Stimulated activated naive CD8-positive, alpha-beta T cell treated with anti-CD3 and anti-CD28 coated beads, Interleukin-15, amount 100 ng/mL, for 72 hours (primary cell): ENCODE data around the gene NAGLU.
"Not testable (repeated sequence)": the region's sequence is repeated elsewhere in the genome, so short reads cannot be mapped to it uniquely, and the experiment has no call there.

Source experiments
- ATAC-seq: fragments of 150-1000 bp; cut with Tn5 transposase; 2 replicates; pipeline ENCODE4 v1.10.0; 2021; ENCODE audit warnings: mild to moderate bottlenecking, moderate library complexity
- DNase-seq, 2 donors: peaks; one replicate each; pipeline ENCODE4 v3.0.0; 2021 to 2022
- H3K27ac Mint-ChIP-seq, 2 donors: one replicate each; pipeline ENCODE4 v1.8.0; 2022; ENCODE audit warnings: mild to moderate bottlenecking in 2 of 2, mixed read lengths in 2 of 2, moderate library complexity in 2 of 2
- H3K27me3 Mint-ChIP-seq: one replicate; pipeline ENCODE4 v1.8.0; 2022; ENCODE audit warnings: mixed read lengths
- H3K4me1 Mint-ChIP-seq: one replicate; pipeline ENCODE4 v1.8.0; 2022; ENCODE audit warnings: mild to moderate bottlenecking, mixed read lengths
- H3K4me3 Mint-ChIP-seq, 2 donors: one replicate each; pipeline ENCODE4 v1.8.0; 2022; ENCODE audit warnings: mild to moderate bottlenecking in 2 of 2, mixed read lengths in 2 of 2, moderate library complexity in 1 of 2
- H3K9me3 Mint-ChIP-seq, 2 donors: one replicate each; pipeline ENCODE4 v1.8.0; 2022; ENCODE audit warnings: mixed read lengths in 2 of 2

NAGLU gene

DNA sequence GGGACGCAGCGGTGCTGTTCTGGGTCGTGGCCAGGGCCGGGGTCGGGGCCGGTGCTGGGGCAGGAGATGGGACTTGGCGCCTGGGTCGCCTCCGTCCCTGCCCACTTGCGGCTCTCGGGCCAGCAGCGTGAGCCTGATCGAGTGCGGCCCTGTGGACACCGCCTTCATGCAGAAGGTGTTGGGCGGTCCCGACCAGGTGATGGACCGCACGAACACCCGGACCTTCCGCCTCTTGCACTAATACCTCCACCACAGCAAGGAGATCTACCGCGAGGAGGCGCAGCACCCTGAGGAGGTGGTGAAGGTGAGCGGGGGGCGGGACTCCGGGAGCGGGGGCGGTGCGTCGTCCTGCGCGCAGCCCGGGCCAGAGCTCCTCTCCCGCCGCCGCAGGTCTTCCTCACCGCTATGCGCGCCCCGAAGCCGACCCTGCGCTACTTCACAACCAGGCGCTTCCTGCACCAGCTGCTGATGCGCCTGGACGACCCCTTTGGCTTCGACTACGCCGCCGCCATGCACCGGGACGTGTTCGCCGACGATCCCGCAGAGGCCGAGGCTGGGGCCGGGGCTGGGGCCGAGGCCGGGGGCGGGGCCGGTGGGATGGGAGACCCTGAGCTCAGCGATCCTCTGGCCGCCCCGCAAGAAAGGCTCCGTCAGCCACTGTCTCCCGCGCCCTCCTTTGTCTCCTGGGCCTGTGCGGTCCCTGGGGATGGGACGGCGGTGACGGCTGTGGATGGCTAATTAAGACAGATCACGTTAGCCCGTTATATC, 12.2 kb downstream of the NAGLU start:
- DNase-seq (peak; percentile 75 to 78), ATAC-seq (peak; percentile 82)
- H3K27ac Mint-ChIP-seq: peak overlapping the region in 1 of 2 donors; percentile 81
- peak overlapping the region; percentile 6 to 48 for H3K4me3 Mint-ChIP-seq
- peaks cover 30% of the 10 kb centered on the region for H3K4me1 Mint-ChIP-seq
- no peaks in the 10 kb centered on the region for H3K27me3 Mint-ChIP-seq
- no peaks in the 10 kb centered on the region for H3K9me3 Mint-ChIP-seq

DNA sequence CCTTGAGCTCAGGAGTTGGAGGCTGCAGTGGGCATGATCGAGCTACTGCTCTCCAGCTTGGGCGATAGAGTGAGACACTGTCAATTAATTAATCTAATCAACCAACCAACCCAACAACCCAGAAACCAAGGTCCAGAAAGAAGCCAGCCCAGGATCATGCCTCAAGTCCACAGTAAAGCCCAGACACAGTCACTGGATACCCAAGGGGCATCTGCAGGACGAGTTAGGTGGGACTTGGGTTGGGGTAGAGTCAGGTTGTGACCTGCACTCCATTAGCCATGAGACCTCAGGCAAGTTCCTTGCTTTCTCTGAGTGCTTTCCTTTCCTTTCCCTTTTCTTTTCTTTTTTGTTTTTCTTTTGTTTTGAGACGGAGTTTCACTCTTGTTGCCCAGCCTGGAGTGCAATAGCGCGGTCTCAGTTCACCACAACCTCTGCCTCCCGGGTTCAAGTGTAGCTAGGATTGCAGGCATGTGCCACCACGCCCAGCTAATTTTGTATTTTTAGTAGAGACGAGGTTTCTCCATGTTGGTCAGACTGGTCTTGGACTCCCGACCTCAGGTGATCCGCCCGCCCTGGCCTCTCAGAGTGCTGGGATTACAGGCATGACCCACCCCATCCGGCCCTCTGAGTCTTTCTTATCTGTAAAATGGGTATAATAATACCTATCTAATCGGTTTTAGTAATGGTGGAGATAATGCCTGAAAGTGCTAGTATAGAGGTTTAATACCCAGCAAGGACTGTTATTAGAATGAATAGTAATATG, 13.1 kb downstream of the NAGLU start:
- ATAC-seq (no peak), DNase-seq (no peak)
- Mint-ChIP-seq H3K27me3 (no peaks in the 10 kb centered on the region), H3K27ac (no peak overlapping the region), H3K4me3 (peak overlapping the region; percentile 6 to 48), H3K4me1 (peaks cover 38% of the 10 kb centered on the region), H3K9me3 (no peaks in the 10 kb centered on the region)

DNA sequence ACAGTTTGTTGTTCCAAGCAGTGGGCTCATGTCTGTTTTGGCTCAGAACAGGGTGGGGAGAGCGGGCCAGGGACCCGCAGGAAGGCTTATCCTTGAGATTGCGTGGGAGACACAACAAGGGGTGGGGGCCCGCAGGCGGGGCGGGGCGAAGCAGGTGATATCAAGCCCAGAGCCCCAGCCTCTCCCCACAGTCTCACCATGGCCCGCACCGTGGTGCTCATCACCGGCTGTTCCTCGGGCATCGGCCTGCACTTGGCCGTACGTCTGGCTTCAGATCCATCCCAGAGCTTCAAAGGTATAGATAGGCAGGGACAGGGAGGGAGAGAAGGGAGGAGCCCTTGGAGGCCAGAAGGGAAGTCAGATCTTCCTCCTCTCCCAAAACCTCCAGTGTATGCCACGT, 16.7 kb downstream of the NAGLU start, which contains the start of gene HSD17B1:
TSS of gene HSD17B1 (plus strand) at position 188 of the 400 bp plus-strand sequence. CDS start at position 199, 11 bp downstream.
- Mint-ChIP-seq H3K4me3 (peak within 1 kb of the TSS; percentile 91 to 97), H3K27ac (peak within 1 kb of the TSS; percentile 84 to 88), H3K4me1 (peaks cover 51% of the 10 kb centered on the region)
- not testable (repeated sequence) for H3K9me3 Mint-ChIP-seq, ATAC-seq, H3K27me3 Mint-ChIP-seq, DNase-seq

DNA sequence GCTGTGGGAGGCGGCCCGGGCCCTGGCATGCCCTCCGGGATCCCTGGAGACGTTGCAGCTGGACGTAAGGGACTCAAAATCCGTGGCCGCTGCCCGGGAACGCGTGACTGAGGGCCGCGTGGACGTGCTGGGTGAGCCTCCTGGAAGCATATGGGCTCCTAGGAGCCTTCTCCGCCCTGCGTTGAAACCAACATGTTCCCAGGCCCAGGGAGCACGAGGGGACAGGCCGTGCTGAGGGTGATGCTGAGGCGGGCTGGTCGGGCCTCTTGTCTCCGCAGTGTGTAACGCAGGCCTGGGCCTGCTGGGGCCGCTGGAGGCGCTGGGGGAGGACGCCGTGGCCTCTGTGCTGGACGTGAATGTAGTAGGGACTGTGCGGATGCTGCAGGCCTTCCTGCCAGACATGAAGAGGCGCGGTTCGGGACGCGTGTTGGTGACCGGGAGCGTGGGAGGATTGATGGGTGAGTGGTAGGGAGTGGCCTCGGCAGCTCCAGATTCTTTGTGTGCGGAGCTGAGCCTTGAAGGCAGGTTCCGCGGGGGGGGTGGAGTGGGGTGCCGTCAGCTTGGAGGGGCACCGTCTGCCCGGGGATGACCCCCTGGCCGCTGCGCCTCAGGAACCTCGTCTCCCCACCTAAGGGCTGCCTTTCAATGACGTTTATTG, 17.2 kb downstream of the NAGLU start:
- ATAC-seq: no peak
- H3K9me3 Mint-ChIP-seq: no peaks in the 10 kb centered on the region
- peak overlapping the region in 1 of 2 donors; percentile 88 for H3K27ac Mint-ChIP-seq
- peak overlapping the region; percentile 91 to 97 for H3K4me3 Mint-ChIP-seq
- no peak for DNase-seq
- H3K27me3 Mint-ChIP-seq: no peaks in the 10 kb centered on the region
- H3K4me1 Mint-ChIP-seq: peaks cover 51% of the 10 kb centered on the region

DNA sequence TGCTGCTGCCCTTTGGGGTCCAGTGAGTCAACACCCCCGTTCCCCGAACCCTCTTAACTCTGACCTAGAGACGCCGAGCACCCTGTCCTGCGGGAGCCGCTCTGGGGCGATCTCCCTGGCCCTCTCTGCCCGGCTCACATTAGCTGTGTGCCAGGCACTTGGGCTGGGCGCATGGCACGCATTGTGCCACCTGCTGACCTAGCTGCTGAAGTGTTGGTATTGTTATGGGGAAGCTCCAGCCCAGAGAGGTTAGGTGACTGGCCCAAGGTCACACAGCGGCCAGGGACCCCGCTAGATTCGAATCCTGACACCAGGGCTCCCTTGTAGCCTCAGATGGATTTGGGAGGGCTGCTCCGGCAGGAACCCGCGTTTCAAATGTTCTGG, 17.8 kb downstream of the NAGLU start:
- Mint-ChIP-seq H3K27me3 (no peaks in the 10 kb centered on the region), H3K4me1 (peaks cover 48% of the 10 kb centered on the region), H3K4me3 (peak overlapping the region; percentile 91 to 97), H3K9me3 (no peaks in the 10 kb centered on the region), H3K27ac (peak overlapping the region; percentile 84 to 95)
- DNase-seq: no peak
- ATAC-seq: peak; percentile 37

DNA sequence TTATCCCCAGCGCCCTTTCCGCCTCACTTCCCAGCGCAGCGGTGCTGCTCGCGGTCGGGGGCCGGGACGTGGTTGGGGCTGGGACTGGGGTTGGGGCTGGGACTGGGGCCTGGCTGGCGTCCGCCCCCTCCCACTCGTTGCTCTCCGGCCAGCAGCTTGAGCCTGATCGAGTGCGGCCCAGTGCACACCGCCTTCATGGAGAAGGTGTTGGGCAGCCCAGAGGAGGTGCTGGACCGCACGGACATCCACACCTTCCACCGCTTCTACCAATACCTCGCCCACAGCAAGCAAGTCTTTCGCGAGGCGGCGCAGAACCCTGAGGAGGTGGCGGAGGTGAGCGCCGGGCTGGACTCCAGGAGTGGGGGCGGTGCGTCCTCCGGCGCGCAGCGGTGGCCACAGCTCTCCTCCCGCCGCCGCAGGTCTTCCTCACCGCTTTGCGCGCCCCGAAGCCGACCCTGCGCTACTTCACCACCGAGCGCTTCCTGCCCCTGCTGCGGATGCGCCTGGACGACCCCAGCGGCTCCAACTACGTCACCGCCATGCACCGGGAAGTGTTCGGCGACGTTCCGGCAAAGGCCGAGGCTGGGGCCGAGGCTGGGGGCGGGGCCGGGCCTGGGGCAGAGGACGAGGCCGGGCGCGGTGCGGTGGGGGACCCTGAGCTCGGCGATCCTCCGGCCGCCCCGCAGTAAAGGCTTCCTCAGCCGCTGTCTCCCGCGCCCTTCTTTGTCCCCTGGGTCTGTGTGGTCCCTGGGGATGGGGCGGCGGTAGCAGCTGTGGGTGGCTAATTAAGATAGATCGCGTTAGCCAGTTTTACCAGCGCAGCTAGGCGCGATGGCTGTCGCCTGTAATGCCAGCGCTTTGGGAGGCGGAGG, 18.4 kb downstream of the NAGLU start:
- peak; percentile 93 for ATAC-seq
- H3K4me1 Mint-ChIP-seq: peaks cover 42% of the 10 kb centered on the region

DNA sequence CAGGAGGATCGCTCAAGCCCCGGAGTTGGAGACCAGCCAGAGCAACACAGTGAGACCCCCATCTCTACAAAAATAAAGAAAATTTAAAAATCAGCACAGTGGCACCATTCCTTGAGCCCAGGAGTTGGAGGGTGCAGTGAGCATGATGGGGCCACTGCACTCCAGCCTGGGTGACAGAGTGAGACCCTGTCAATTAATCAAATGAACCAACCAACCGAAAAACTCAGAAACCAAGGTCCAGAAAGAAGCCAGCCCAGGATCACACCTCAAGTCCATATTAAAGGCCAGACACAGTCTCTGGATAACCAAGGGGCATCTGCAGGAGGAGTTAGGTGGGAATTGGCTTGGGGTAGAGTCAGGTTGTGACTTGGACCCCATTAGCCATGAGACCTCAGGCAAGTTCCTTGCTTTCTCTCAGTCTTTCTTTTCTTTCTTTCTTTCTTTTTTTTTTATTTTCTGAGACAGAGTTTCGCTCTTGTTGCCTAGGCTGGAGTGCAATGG, 19.1 kb downstream of the NAGLU start:
- Mint-ChIP-seq H3K9me3 (no peaks in the 10 kb centered on the region), H3K4me3 (peak overlapping the region; percentile 91 to 97), H3K27me3 (no peaks in the 10 kb centered on the region), H3K4me1 (peaks cover 42% of the 10 kb centered on the region), H3K27ac (peak overlapping the region; percentile 95 to 98)
- DNase-seq (no peak), ATAC-seq (peak; percentile 9)

More for the DNA sequence above, 18.4 kb downstream of the NAGLU start:
- Mint-ChIP-seq H3K9me3 (no peaks in the 10 kb centered on the region), H3K4me3 (peak overlapping the region; percentile 91 to 97), H3K27me3 (no peaks in the 10 kb centered on the region), H3K27ac (peak overlapping the region; percentile 95 to 98)
- DNase-seq: peak; percentile 76 to 85

DNA sequence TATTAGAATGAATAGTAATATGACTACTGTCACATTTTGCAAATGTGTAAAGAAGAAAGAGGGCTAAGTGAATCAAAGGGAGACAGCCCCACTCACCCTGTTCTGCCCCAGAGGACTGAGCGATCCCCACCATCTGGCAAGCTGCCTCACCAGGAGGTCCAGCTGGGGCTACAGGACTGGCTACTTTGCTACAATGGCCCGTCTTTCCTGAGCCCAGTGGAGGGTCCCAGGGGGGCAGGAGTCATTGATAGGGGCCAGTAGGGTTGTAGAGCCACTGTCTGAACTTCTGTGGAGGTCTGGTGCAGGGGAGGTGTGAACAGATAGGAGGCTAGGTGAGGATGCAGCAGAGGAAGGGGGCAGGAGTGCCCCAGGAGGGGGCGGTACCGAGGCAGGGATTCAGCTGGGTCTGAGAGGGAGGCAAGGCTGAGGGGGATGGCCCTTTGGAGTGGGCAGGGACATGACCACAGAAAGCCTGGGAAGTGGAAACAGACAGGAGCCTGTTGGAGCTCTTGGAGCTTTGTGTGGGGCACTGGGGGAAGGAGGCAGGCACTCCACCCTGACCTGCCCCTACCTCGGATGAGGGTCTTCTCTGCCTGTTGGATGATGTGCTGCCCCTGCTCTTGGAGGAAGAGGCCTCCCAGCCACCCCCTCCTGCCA, 20.0 kb downstream of the NAGLU start:
- Mint-ChIP-seq H3K4me3 (peak overlapping the region in 1 of 2 donors; percentile 97), H3K27ac (peak overlapping the region in 1 of 2 donors; percentile 71), H3K4me1 (peaks cover 47% of the 10 kb centered on the region)
- peak; percentile 31 for ATAC-seq
- not testable (repeated sequence) for H3K9me3 Mint-ChIP-seq, DNase-seq, H3K27me3 Mint-ChIP-seq

DNA sequence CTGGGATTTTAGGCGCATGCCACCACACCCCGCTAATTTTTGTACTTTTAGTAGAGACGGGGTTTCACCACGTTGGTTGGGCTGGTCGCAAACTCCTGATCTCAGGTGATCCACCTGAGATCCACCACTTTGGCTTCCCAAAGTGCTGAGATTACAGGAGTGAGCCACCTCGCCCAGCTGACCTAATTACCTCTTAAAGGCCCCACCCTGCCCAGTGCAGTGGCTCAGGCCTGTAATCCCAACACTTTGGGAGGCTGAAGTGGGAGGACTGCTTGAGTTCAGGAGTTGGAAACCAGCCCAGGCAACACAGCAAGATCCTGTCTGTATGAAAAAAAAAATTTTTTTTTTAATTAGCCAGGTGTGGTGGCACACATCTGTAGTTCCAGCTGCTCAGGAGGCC, 23.0 kb downstream of the NAGLU start:
- Mint-ChIP-seq H3K27ac (no peak overlapping the region), H3K9me3 (no peaks in the 10 kb centered on the region), H3K4me3 (no peak overlapping the region), H3K4me1 (peaks cover 51% of the 10 kb centered on the region), H3K27me3 (no peaks in the 10 kb centered on the region)
- ATAC-seq (no peak), DNase-seq (no peak)

DNA sequence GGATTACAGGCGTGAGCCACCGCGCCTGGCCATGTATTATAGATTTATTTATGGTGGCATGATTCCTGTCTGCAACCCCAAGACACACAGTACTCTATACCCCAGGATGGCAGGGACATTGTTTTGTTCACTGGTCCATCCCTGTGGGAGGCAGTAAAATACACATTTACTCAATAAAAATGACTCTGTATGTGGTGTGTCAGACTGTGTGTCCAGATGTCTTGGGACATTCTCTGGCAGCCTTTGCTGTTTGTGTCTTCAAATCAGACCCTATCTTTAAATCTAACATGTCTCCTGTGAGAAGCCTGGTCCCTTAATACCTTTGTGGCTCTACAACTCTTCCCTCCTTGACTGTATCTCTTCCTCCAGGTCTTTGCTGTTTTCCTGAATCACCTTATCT, 24.2 kb downstream of the NAGLU start:
- H3K27ac Mint-ChIP-seq: peak overlapping the region in 1 of 2 donors; percentile 36
- no peaks in the 10 kb centered on the region for H3K27me3 Mint-ChIP-seq
- no peak for ATAC-seq
- no peaks in the 10 kb centered on the region for H3K9me3 Mint-ChIP-seq
- H3K4me3 Mint-ChIP-seq: no peak overlapping the region
- H3K4me1 Mint-ChIP-seq: peaks cover 55% of the 10 kb centered on the region
- DNase-seq: no peak

DNA sequence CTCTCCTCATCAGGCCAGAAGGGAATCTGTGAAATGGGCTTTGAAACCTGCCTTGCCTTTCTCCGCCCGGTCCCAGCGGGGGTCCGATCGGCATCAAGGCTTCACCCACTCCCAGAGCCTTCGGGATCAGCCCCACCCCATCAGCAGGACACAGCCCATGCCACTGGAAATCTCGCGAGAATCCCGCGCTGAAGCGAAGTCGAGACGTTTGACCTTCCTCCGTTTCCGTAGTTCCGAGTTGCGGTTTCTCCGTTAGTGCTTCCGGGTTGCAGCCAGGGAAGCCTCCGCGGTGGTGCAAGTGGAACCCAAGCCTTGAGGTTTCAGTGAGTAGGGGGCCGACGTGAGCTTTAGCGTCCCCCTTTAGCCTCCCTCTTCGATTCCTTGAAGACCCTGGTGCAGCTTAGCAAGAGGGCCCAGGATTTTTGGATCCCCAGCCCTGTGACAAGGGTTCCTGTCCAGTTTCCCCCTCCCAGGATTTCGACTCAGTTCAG, 25.9 kb downstream of the NAGLU start, which contains the start of gene COASY:
TSS of gene COASY (plus strand) at position 252 of the 491 bp plus-strand sequence. CDS start 475 bp downstream, outside the sequence.
- H3K27me3 Mint-ChIP-seq: no peaks in the 10 kb centered on the region
- peak within 1 kb of the TSS; percentile 97 to 99 for H3K27ac Mint-ChIP-seq
- no peaks in the 10 kb centered on the region for H3K9me3 Mint-ChIP-seq
- H3K4me3 Mint-ChIP-seq: peak within 1 kb of the TSS; percentile 93 to 98
- DNase-seq (peak; percentile 89 to 94), ATAC-seq (peak; percentile 80)
- peaks cover 58% of the 10 kb centered on the region for H3K4me1 Mint-ChIP-seq

DNA sequence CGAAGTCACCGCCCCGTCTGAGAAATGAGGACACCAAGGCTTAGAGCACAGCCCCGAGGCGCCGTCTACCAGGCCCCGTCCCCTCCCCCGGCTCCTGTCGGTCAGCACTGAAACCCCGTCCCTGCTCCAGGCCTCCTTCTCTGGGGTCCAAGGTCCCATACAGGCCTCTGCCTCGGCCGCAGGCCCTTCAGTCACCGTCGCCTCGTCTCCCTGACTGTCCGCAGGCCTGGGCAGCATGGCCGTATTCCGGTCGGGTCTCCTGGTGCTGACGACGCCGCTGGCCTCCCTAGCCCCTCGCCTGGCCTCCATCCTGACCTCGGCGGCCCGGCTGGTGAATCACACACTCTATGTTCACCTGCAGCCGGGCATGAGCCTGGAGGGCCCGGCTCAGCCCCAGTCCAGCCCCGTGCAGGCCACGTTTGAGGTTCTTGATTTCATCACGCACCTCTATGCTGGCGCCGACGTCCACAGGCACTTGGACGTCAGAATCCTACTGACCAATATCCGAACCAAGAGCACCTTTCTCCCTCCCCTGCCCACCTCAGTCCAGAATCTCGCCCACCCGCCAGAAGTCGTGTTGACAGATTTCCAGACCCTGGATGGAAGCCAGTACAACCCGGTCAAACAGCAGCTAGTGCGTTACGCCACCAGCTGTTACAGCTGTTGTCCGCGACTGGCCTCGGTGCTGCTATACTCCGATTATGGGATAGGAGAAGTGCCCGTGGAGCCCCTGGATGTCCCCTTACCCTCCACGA, 26.5 kb downstream of the NAGLU start:
- DNase-seq (no peak), ATAC-seq (peak; percentile 4)
- peak overlapping the region; percentile 97 to 99 for H3K27ac Mint-ChIP-seq
- peaks cover 62% of the 10 kb centered on the region for H3K4me1 Mint-ChIP-seq
- H3K9me3 Mint-ChIP-seq: no peaks in the 10 kb centered on the region
- no peaks in the 10 kb centered on the region for H3K27me3 Mint-ChIP-seq
- peak overlapping the region; percentile 93 to 98 for H3K4me3 Mint-ChIP-seq

DNA sequence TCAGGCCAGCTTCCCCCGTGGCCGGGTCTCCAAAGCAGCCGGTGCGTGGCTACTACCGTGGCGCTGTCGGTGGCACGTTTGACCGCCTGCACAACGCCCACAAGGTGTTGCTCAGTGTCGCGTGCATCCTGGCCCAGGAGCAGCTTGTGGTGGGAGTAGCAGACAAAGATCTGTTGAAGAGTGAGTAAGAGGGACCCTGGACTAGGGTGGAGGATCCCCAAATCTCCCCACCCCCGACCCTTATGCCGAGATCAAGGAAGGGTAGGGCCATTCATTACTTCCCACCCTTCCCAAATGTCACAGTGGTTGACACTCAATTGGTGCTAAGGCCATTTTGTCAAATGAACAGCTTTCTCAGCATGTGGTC, 27.1 kb downstream of the NAGLU start:
- ATAC-seq (no peak), DNase-seq (no peak)
- no peaks in the 10 kb centered on the region for H3K9me3 Mint-ChIP-seq
- H3K4me1 Mint-ChIP-seq: peaks cover 68% of the 10 kb centered on the region
- peak overlapping the region; percentile 93 to 98 for H3K4me3 Mint-ChIP-seq
- H3K27me3 Mint-ChIP-seq: no peaks in the 10 kb centered on the region
- H3K27ac Mint-ChIP-seq: peak overlapping the region; percentile 81 to 99
